Transverse colon (tissue), 4 donors: Measurements from ENCODE around the gene TNFSF4. TPM values are rescaled to one million over a fixed set of nuclear protein-coding genes. Genes with fewer than 3 reads are reported as not detected.
"Not testable (repeated sequence)": the region's sequence is repeated elsewhere in the genome, so short reads cannot be mapped to it uniquely, and the experiment has no call there.

ENCODE experiments used
- DNase-seq: peaks from one replicate; pipeline ENCODE4 v3.0.0-alpha.2; 2019
- H3K27ac ChIP-seq, 4 donors: fragments of 200-600 bp; sonication (generic); 2 replicates each; pipeline ENCODE4 v1.5.1; 2016 to 2018; ENCODE audit warnings: inconsistent platforms in 4 of 4
- H3K27me3 ChIP-seq: fragments of 200-600 bp; sonication (generic); 2 replicates; pipeline ENCODE4 v1.5.1; 2017; ENCODE audit warnings: inconsistent platforms
- H3K36me3 ChIP-seq, 4 donors: fragments of 200-600 bp; sonication (generic); 2 replicates each; pipeline ENCODE4 v1.5.1; 2017 to 2019; ENCODE audit warnings: inconsistent platforms in 4 of 4
- H3K4me1 ChIP-seq, 4 donors: fragments of 200-600 bp; sonication (generic); 2 replicates each; pipeline ENCODE4 v1.5.1; 2017 to 2020; ENCODE audit warnings: inconsistent platforms in 4 of 4
- H3K4me3 ChIP-seq, 4 donors: fragments of 200-600 bp; sonication (generic); 1 replicate in 1 of 4; 2 replicates in 3 of 4; pipeline versions ENCODE4 v1.5.1 to v1.6.1; 2017 to 2019; ENCODE audit warnings: inconsistent platforms in 4 of 4
- H3K9me3 ChIP-seq, 2 donors: fragments of 200-600 bp; sonication (generic); 2 replicates each; pipeline ENCODE4 v1.5.1; 2017 to 2019; ENCODE audit warnings: inconsistent platforms in 2 of 2
- CTCF ChIP-seq, 5 experiments: fragments of 200-600 bp in 3 of 5; fragments of 450-650 bp in 2 of 5; sonication (generic) in 3 of 5; IDR thresholded peaks; 1 replicate in 2 of 5; 2 replicates in 3 of 5; pipeline ENCODE4 v1.5.1; 2016 to 2017; ENCODE audit warnings: antibody characterized with exemption in 5 of 5, inconsistent platforms in 3 of 5, mild to moderate bottlenecking in 2 of 5, moderate library complexity in 1 of 5
- EP300 ChIP-seq: sonication (generic); formaldehyde crosslinking; IDR thresholded peaks from one replicate; pipeline ENCODE4 v1.6.1; 2017; ENCODE audit warnings: antibody characterized with exemption, low read depth
- POLR2A ChIP-seq: fragments of 450-650 bp; IDR thresholded peaks from one replicate; pipeline ENCODE4 v1.6.1; 2016; ENCODE audit warnings: antibody characterized with exemption, mild to moderate bottlenecking, moderate library complexity
- POLR2AphosphoS5 ChIP-seq, 3 donors: sonication (generic); formaldehyde crosslinking; IDR thresholded peaks; one replicate each; pipeline ENCODE4 v1.6.1; 2016; ENCODE audit warnings: antibody characterized with exemption in 3 of 3
- WGBS, 2 donors: methylation state at CpG; one replicate each; pipeline ENCODE4 v1.1.5; 2018; ENCODE audit warnings: low coverage in 1 of 2; 5-methylcytosine and 5-hydroxymethylcytosine counted together
- in situ Hi-C, 4 donors: fragments of 200-750 bp; cut with MboI; loops; one replicate each; pipeline versions ENCODE4 v1.15.0 to v1.15.1; 2017; ENCODE audit warnings: low sequenced_read_pairs in 3 of 4, low pct_ligation_motif_present in 1 of 4, low pct_unique_long_range_greater_than_20kb in 1 of 4
- intact Hi-C: fragments of 100-400 bp; cut with DNase I; formaldehyde crosslinking; loops from one replicate; pipeline ENCODE4 v1.15.1; 2023; ENCODE audit warnings: low total_unique reads
- total RNA-seq, 4 donors: library from RNA; depleted of rRNA; stranded (reverse); fragments of >200 nt; gene quantifications; one replicate each; pipeline ENCODE4 v1.1.0, GENCODE V29; 2016

Gene TNFSF4
- total RNA-seq, 4 donors from 2014 or later = 1.4 to 1.6 (median 1.5) TPM; not detected in 1

GRCh38 chr1:173162601-173163000 lies 44.5 kb downstream of the TNFSF4 start:
- H3K9me3 ChIP-seq = no peaks in the 10 kb centered on the region
- no peak overlapping the region for H3K27ac ChIP-seq
- TF ChIP-seq POLR2AphosphoS5 (IDR thresholded peaks at IDR 0.05) (no peak), CTCF (IDR thresholded peaks at IDR 0.05) (no peak), POLR2A (no peak), EP300 (no peak)
- 71 to 100% methylated on average over 1 of the region's 1 CpG for WGBS, 2 donors
- H3K4me3 ChIP-seq = no peak overlapping the region
- no peak for DNase-seq
- no peaks in the 10 kb centered on the region for H3K36me3 ChIP-seq
- no peaks in the 10 kb centered on the region for H3K4me1 ChIP-seq
- no peaks in the 10 kb centered on the region for H3K27me3 ChIP-seq
- in situ Hi-C loops (no loop called here), intact Hi-C loops (no loop called here)

GRCh38 chr1:173161510-173162221 lies 45.5 kb downstream of the TNFSF4 start:
- H3K4me3 ChIP-seq = no peak overlapping the region
- no peaks in the 10 kb centered on the region for H3K36me3 ChIP-seq
- no peaks in the 10 kb centered on the region for H3K9me3 ChIP-seq
- no peak for DNase-seq
- WGBS, 2 donors = 71 to 82% methylated on average over 3 of the region's 3 CpGs
- H3K27ac ChIP-seq = no peak overlapping the region
- intact Hi-C loops = no loop called here
- no peaks in the 10 kb centered on the region for H3K27me3 ChIP-seq
- TF ChIP-seq POLR2A = no peak
- TF ChIP-seq CTCF (IDR thresholded peaks at IDR 0.05) = no peak
- TF ChIP-seq EP300 = no peak
- no peak for TF ChIP-seq POLR2AphosphoS5 (IDR thresholded peaks at IDR 0.05)
- no peaks in the 10 kb centered on the region for H3K4me1 ChIP-seq
- in situ Hi-C loops = no loop called here

GRCh38 chr1:173153964-173154363 lies 53.2 kb downstream of the TNFSF4 start:
- H3K27me3 ChIP-seq, DNase-seq, H3K4me1 ChIP-seq, H3K9me3 ChIP-seq, in situ Hi-C loops, H3K4me3 ChIP-seq, H3K27ac ChIP-seq, intact Hi-C loops, H3K36me3 ChIP-seq: not testable (repeated sequence)
- 84 to 94% methylated on average over 5 to 9 of the region's 9 CpGs for WGBS, 2 donors

GRCh38 chr1:173153503-173153902 lies 53.6 kb downstream of the TNFSF4 start:
- Histone ChIP-seq H3K36me3 (no peaks in the 10 kb centered on the region), H3K4me1 (no peaks in the 10 kb centered on the region), H3K27me3 (no peaks in the 10 kb centered on the region), H3K4me3 (no peak overlapping the region), H3K9me3 (no peaks in the 10 kb centered on the region), H3K27ac (no peak overlapping the region)
- TF ChIP-seq EP300 = no peak
- TF ChIP-seq POLR2AphosphoS5 (IDR thresholded peaks at IDR 0.05) = no peak
- no peak for TF ChIP-seq POLR2A
- no peak for TF ChIP-seq CTCF (IDR thresholded peaks at IDR 0.05)
- no peak for DNase-seq
- 90% methylated on average over 4 of the region's 4 CpGs; no CpG with 5 or more reads in 1 of the 2 donors for WGBS, 2 donors
- intact Hi-C loops (no loop called here), in situ Hi-C loops (no loop called here)

- in situ Hi-C loops = no loop called here
- Histone ChIP-seq H3K36me3 (no peaks in the 10 kb centered on the region), H3K27me3 (no peaks in the 10 kb centered on the region), H3K27ac (no peak overlapping the region), H3K9me3 (no peaks in the 10 kb centered on the region), H3K4me3 (no peak overlapping the region), H3K4me1 (no peaks in the 10 kb centered on the region)
- DNase-seq = no peak
- TF ChIP-seq POLR2A (no peak), CTCF (IDR thresholded peaks at IDR 0.05) (no peak), POLR2AphosphoS5 (IDR thresholded peaks at IDR 0.05) (no peak), EP300 (no peak)
- intact Hi-C loops = no loop called here
- WGBS, 2 donors = 83 to 91% methylated on average over 2 of the region's 2 CpGs
These were observed 54.5 kb downstream of the TNFSF4 start for GRCh38 chr1:173152598-173152997.
